ENCODE results near the gene AAK1. TPM values are rescaled to one million over a fixed set of nuclear protein-coding genes. Genes with fewer than 3 reads are reported as not detected.
"Not testable (repeated sequence)": the region's sequence is repeated elsewhere in the genome, so short reads cannot be mapped to it uniquely, and the experiment has no call there.

AAK1 gene
- total and polyA plus RNA-seq, 4 experiments from 2014 or later: 27.6 to 225 (median 175) TPM

DNA sequence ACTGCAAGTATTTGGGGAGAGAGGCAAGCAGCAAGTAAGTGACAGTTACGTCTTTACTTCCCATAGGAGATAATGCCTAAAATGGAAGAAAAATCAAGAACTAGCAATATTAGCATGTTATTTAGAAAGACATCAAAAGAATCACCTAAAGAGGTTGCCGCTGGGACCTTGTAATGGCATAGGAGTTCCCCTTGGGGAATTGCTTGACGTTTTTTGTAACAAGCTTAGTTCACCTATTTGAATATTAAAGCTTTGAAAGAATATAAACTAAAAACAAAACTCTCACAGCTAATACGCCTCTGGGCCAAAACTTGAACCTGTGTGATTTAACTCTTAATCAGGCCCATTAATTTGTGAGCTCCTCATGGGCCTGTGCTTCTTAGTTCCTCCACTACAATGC is 89.0 kb downstream of the AAK1 start:
- CTCF ChIA-PET (ENCODE audit: partially characterized antibody): interaction anchor here (1.0 to 1.4 kb wide), 5 partner anchors 11 to 170 kb away, joined by 3 to 13 read pairs (median 4); no protein-coding TSS in a partner anchor
- no peak overlapping the region for H3K4me3 ChIP-seq (ENCODE audit: low read length in 2 of 2)
- H3K9me3 Mint-ChIP-seq: no peaks in the 10 kb centered on the region
- no peak overlapping the region for H3K27ac ChIP-seq (ENCODE audit: low read depth, low read length)
- H3K27me3 ChIP-seq (ENCODE audit: insufficient read depth, low read length): no peaks in the 10 kb centered on the region
- H3K27ac Mint-ChIP-seq: peak overlapping the region in 6 of 7 donors; percentile 17 to 68 (median 38)
- no peaks in the 10 kb centered on the region for H3K9me3 ChIP-seq (ENCODE audit: control insufficient read depth in 1 of 2, low read length in 2 of 2)
- peaks cover 51% of the 10 kb centered on the region for H3K4me1 ChIP-seq (ENCODE audit: insufficient read depth, low read length)
- no peaks in the 10 kb centered on the region for H3K27me3 Mint-ChIP-seq
- peaks cover 45 to 85% (median 66%) of the 10 kb centered on the region in 4 donors for H3K4me1 Mint-ChIP-seq
- intact Hi-C loops (cut with micrococcal nuclease): no loop called here
- H3K36me3 Mint-ChIP-seq: peaks cover 30 to 46% of the 10 kb centered on the region in 2 donors
- H3K36me3 ChIP-seq (ENCODE audit: insufficient read depth, low read length): no peaks in the 10 kb centered on the region
- POLR2A ChIA-PET (ENCODE audit: partially characterized antibody): interaction anchor here (1.0 to 1.6 kb wide), 2 partner anchors 10 to 208 kb away, joined by 3 to 4 read pairs; no protein-coding TSS in a partner anchor
- no peak for DNase-seq
- peak overlapping the region in 4 of 8 donors; percentile 17 to 75 (median 40) for H3K4me3 Mint-ChIP-seq

DNA sequence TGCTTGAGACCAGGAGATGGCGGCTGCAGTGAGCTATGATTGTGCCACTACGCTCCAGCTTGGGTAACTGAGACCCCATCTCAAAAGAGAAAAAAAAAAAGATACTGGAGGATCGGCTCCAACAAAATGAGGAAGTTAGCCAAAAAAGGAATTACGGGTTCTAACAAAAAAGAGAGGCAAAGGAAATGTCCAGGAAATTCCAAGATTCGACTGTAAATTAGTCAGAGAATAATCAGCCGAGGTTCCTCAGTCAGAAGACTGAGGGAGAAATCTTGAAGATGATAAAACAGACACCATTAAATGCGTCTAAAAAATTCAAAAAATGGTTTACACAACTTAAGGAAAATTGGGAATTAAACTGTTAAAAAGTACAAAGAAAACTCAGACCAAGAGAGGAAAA is 89.5 kb downstream of the AAK1 start:
- H3K4me3 ChIP-seq (ENCODE audit: low read length in 2 of 2): no peak overlapping the region
- H3K9me3 ChIP-seq (ENCODE audit: control insufficient read depth in 1 of 2, low read length in 2 of 2): no peaks in the 10 kb centered on the region
- Mint-ChIP-seq H3K36me3 (peaks cover 33 to 47% of the 10 kb centered on the region in 2 donors), H3K4me1 (peaks cover 47 to 83% (median 64%) of the 10 kb centered on the region in 4 donors), H3K27ac (peak overlapping the region in 1 of 7 donors; percentile 46), H3K9me3 (no peaks in the 10 kb centered on the region), H3K4me3 (peak overlapping the region in 1 of 8 donors; percentile 46), H3K27me3 (no peaks in the 10 kb centered on the region)
- H3K27me3 ChIP-seq (ENCODE audit: insufficient read depth, low read length): no peaks in the 10 kb centered on the region
- POLR2A ChIA-PET (ENCODE audit: partially characterized antibody): interaction anchor here (1.0 to 1.6 kb wide), 2 partner anchors 10 to 208 kb away, joined by 3 to 4 read pairs; no protein-coding TSS in a partner anchor
- intact Hi-C loops (cut with micrococcal nuclease): no loop called here
- H3K36me3 ChIP-seq (ENCODE audit: insufficient read depth, low read length): no peaks in the 10 kb centered on the region
- CTCF ChIA-PET (ENCODE audit: partially characterized antibody): interaction anchor here (1.1 to 6.4 kb wide), 6 partner anchors 11 to 165 kb away, joined by 3 to 56 read pairs (median 5); no protein-coding TSS in a partner anchor
- no peak overlapping the region for H3K27ac ChIP-seq (ENCODE audit: low read depth, low read length)
- peaks cover 45% of the 10 kb centered on the region for H3K4me1 ChIP-seq (ENCODE audit: insufficient read depth, low read length)
- no peak for DNase-seq

DNA sequence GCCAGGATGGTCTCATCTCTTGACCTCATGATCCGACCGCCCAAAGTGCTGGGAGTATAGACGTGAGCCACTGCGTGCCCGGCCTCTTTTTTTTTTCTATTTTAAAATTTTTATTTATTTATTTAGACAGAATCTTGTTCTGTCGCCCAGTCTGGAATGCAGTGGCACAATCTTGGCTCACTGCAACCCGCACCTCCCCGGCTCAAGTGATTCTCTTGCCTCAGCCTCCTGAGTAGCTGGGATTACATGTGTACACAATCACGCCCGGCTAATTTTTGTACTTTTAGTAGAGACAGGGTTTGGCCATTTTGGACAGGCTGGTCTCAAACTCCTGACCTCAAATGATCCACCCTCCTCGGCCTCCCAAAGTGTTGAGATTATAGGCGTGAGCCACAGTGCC is 93.0 kb downstream of the AAK1 start:
- H3K4me3 Mint-ChIP-seq; H3K27ac ChIP-seq (ENCODE audit: low read depth, low read length); POLR2A ChIA-PET (ENCODE audit: partially characterized antibody); H3K4me3 ChIP-seq (ENCODE audit: low read length in 2 of 2); H3K27me3 ChIP-seq (ENCODE audit: insufficient read depth, low read length); H3K9me3 ChIP-seq (ENCODE audit: control insufficient read depth in 1 of 2, low read length in 2 of 2); intact Hi-C loops (cut with micrococcal nuclease); DNase-seq; H3K9me3 Mint-ChIP-seq; H3K27me3 Mint-ChIP-seq; H3K36me3 ChIP-seq (ENCODE audit: insufficient read depth, low read length): not testable (repeated sequence)
- CTCF ChIA-PET (ENCODE audit: partially characterized antibody): interaction anchor here (1.2 to 6.4 kb wide), 4 partner anchors 11 to 181 kb away, joined by 3 to 56 read pairs (median 12); no protein-coding TSS in a partner anchor
- H3K4me1 Mint-ChIP-seq: peaks cover 46 to 82% (median 62%) of the 10 kb centered on the region in 4 donors
- H3K4me1 ChIP-seq (ENCODE audit: insufficient read depth, low read length): peaks cover 22% of the 10 kb centered on the region
- peaks cover 51 to 57% of the 10 kb centered on the region in 2 donors for H3K36me3 Mint-ChIP-seq
- H3K27ac Mint-ChIP-seq: peak overlapping the region in 1 of 7 donors; percentile 5

GRCh38 chr2:69549421-69549820 is 94.1 kb downstream of the AAK1 start:
- Histone ChIP-seq H3K36me3 (ENCODE audit: insufficient read depth, low read length) (peaks cover 3% of the 10 kb centered on the region), H3K4me3 (ENCODE audit: low read length in 2 of 2) (no peak overlapping the region), H3K27ac (ENCODE audit: low read depth, low read length) (no peak overlapping the region), H3K27me3 (ENCODE audit: insufficient read depth, low read length) (no peaks in the 10 kb centered on the region), H3K4me1 (ENCODE audit: insufficient read depth, low read length) (peaks cover 11% of the 10 kb centered on the region), H3K9me3 (ENCODE audit: control insufficient read depth in 1 of 2, low read length in 2 of 2) (no peaks in the 10 kb centered on the region)
- H3K4me3 Mint-ChIP-seq: no peak overlapping the region
- intact Hi-C loops (cut with micrococcal nuclease): no loop called here
- H3K27me3 Mint-ChIP-seq: no peaks in the 10 kb centered on the region
- POLR2A ChIA-PET (ENCODE audit: partially characterized antibody): no interaction called here
- DNase-seq: no peak
- H3K4me1 Mint-ChIP-seq: peaks cover 40 to 80% (median 58%) of the 10 kb centered on the region in 4 donors
- CTCF ChIA-PET (ENCODE audit: partially characterized antibody): interaction anchor here (6.4 kb wide), 1 partner anchor 16 kb away, joined by 56 read pairs; no protein-coding TSS in a partner anchor
- peak overlapping the region in 3 of 7 donors; percentile 10 to 86 (median 57) for H3K27ac Mint-ChIP-seq
- peaks cover 0 to 5% (median 0%) of the 10 kb centered on the region in 8 donors for H3K9me3 Mint-ChIP-seq
- H3K36me3 Mint-ChIP-seq: peaks cover 54 to 58% of the 10 kb centered on the region in 2 donors

DNA sequence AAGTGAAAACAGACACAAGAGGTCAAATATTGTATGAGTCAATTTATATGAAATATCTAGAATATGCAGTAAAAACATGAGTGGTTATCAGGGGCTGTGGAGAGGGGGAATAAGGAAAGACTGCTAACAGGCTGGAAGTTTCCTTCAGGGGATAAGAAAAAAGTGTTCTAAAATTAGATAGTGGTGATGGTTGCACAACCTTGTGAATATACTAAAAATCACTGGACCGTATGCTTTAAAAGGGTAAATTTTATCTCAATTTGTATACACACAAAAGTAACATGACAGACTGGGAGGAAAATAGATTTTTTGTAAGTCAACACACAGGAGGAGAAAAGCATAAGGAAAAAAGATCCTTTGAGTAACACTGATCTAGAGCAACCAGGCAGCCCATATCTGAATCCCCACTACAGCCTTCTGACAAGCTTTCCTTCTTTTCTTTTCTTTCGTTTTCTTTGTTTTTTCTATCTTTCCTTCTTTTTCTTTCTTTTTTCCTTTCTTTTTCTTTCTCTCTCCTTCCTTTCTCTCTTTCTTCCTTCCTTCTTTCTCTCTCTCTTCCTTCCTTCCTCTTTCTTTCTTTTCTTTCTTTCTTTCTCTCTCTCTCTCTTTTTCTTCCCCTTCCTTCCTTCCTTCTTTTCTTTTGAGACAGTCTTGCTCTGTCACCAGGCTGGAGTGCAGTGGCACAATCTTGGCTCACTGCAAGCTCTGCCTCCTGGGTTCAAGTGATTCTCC is 95.4 kb downstream of the AAK1 start:
- H3K4me3 ChIP-seq (ENCODE audit: low read length in 2 of 2): no peak overlapping the region
- peaks cover 0 to 5% (median 0%) of the 10 kb centered on the region in 8 donors for H3K9me3 Mint-ChIP-seq
- H3K27me3 ChIP-seq (ENCODE audit: insufficient read depth, low read length): no peaks in the 10 kb centered on the region
- H3K4me1 ChIP-seq (ENCODE audit: insufficient read depth, low read length): peaks cover 11% of the 10 kb centered on the region
- POLR2A ChIA-PET (ENCODE audit: partially characterized antibody): no interaction called here
- peaks cover 12% of the 10 kb centered on the region for H3K36me3 ChIP-seq (ENCODE audit: insufficient read depth, low read length)
- peak overlapping the region; percentile 19 to 83 (median 53) for H3K27ac Mint-ChIP-seq
- DNase-seq: no peak
- no peaks in the 10 kb centered on the region for H3K27me3 Mint-ChIP-seq
- H3K36me3 Mint-ChIP-seq: peaks cover 59 to 61% of the 10 kb centered on the region in 2 donors
- CTCF ChIA-PET (ENCODE audit: partially characterized antibody): interaction anchor here (6.4 kb wide), 1 partner anchor 17 kb away, joined by 56 read pairs; no protein-coding TSS in a partner anchor
- intact Hi-C loops (cut with micrococcal nuclease): no loop called here
- peak overlapping the region in 3 of 8 donors; percentile 14 to 59 (median 39) for H3K4me3 Mint-ChIP-seq
- peaks cover 39 to 75% (median 59%) of the 10 kb centered on the region in 4 donors for H3K4me1 Mint-ChIP-seq
- no peak overlapping the region for H3K27ac ChIP-seq (ENCODE audit: low read depth, low read length)
- no peaks in the 10 kb centered on the region for H3K9me3 ChIP-seq (ENCODE audit: control insufficient read depth in 1 of 2, low read length in 2 of 2)

- Mint-ChIP-seq H3K27ac (peak overlapping the region in 2 of 7 donors; percentile 23 to 75), H3K27me3 (no peaks in the 10 kb centered on the region), H3K4me3 (no peak overlapping the region), H3K36me3 (peaks cover 63 to 66% of the 10 kb centered on the region in 2 donors), H3K9me3 (peaks cover 0 to 5% (median 0%) of the 10 kb centered on the region in 8 donors), H3K4me1 (peaks cover 31 to 63% (median 50%) of the 10 kb centered on the region in 4 donors)
- Histone ChIP-seq H3K27me3 (ENCODE audit: insufficient read depth, low read length) (no peaks in the 10 kb centered on the region), H3K4me1 (ENCODE audit: insufficient read depth, low read length) (peaks cover 11% of the 10 kb centered on the region), H3K4me3 (ENCODE audit: low read length in 2 of 2) (no peak overlapping the region), H3K36me3 (ENCODE audit: insufficient read depth, low read length) (peaks cover 27% of the 10 kb centered on the region), H3K9me3 (ENCODE audit: control insufficient read depth in 1 of 2, low read length in 2 of 2) (no peaks in the 10 kb centered on the region), H3K27ac (ENCODE audit: low read depth, low read length) (no peak overlapping the region)
- ChIA-PET POLR2A (ENCODE audit: partially characterized antibody) (no interaction called here), CTCF (ENCODE audit: partially characterized antibody) (interaction anchor here (0.7 to 1.8 kb wide), 2 partner anchors 18 to 178 kb away, joined by 3 to 6 read pairs; no protein-coding TSS in a partner anchor)
- no peak for DNase-seq
- intact Hi-C loops (cut with micrococcal nuclease): no loop called here
Observed at GRCh38 chr2:69546646-69547045, 96.9 kb downstream of the AAK1 start.

- Histone ChIP-seq H3K4me3 (ENCODE audit: low read length in 2 of 2) (no peak overlapping the region), H3K27me3 (ENCODE audit: insufficient read depth, low read length) (no peaks in the 10 kb centered on the region), H3K27ac (ENCODE audit: low read depth, low read length) (no peak overlapping the region), H3K9me3 (ENCODE audit: control insufficient read depth in 1 of 2, low read length in 2 of 2) (no peaks in the 10 kb centered on the region), H3K4me1 (ENCODE audit: insufficient read depth, low read length) (peaks cover 11% of the 10 kb centered on the region), H3K36me3 (ENCODE audit: insufficient read depth, low read length) (peaks cover 35% of the 10 kb centered on the region)
- ChIA-PET POLR2A (ENCODE audit: partially characterized antibody) (interaction anchor here (0.6 to 0.7 kb wide), 2 partner anchors 685 to 1011 kb away, joined by 3 read pairs; no protein-coding TSS in a partner anchor), CTCF (ENCODE audit: partially characterized antibody) (interaction anchor here (1.2 to 1.8 kb wide), 3 partner anchors 20 to 178 kb away, joined by 3 to 10 read pairs (median 6); no protein-coding TSS in a partner anchor)
- intact Hi-C loops (cut with micrococcal nuclease): no loop called here
- H3K36me3 Mint-ChIP-seq: peaks cover 62 to 65% of the 10 kb centered on the region in 2 donors
- H3K9me3 Mint-ChIP-seq: peaks cover 0 to 5% (median 0%) of the 10 kb centered on the region in 8 donors
- H3K27ac Mint-ChIP-seq: peak overlapping the region in 6 of 7 donors; percentile 3 to 69 (median 24)
- H3K27me3 Mint-ChIP-seq: no peaks in the 10 kb centered on the region
- peak overlapping the region in 3 of 8 donors; percentile 16 to 27 (median 20) for H3K4me3 Mint-ChIP-seq
- no peak for DNase-seq
- H3K4me1 Mint-ChIP-seq: peaks cover 26 to 53% (median 42%) of the 10 kb centered on the region in 4 donors
Observed at GRCh38 chr2:69545477-69545932, 98.0 kb downstream of the AAK1 start.
